ENCODE measurements around the gene GALK1. TPM values are rescaled to one million over a fixed set of nuclear protein-coding genes. Genes with fewer than 3 reads are reported as not detected.

The GALK1 gene
- polyA plus RNA-seq, 3 donors, result 44.8 to 108 (median 84.3) TPM

DNA sequence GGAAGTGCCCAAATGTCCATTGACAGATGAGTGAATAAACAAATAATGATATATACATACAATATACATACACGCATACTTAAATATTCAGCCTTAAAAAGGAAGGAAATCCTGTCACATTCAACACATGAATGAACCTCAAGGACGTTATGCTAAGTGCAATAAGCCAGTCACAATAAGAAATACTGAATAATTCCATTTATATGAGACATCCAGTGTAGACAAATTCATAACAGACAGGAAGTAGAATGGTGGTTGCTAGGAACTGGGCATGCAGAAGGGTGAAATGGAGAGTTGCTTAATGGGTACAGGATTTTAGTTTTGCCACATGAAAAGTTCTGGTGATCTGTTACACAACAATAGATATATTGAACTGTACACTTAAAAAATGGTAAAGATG lies 52.5 kb downstream of the GALK1 start:
- H3K4me3 Mint-ChIP-seq, result no peak overlapping the region
- Histone ChIP-seq H3K27me3 (ENCODE audit: control insufficient read depth in 2 of 2, insufficient read depth in 2 of 2, low read length in 2 of 2) (no peaks in the 10 kb centered on the region), H4K20me1 (ENCODE audit: insufficient read depth, low read length) (no peaks in the 10 kb centered on the region), H3K36me3 (replicated peaks in 1 of 2; ENCODE audit: control insufficient read depth in 1 of 2, insufficient read depth in 2 of 2, low read length in 2 of 2) (peaks cover 3 to 14% of the 10 kb centered on the region in 2 donors), H3K4me1 (ENCODE audit: control insufficient read depth in 1 of 2, insufficient read depth in 2 of 2, low read length in 2 of 2) (no peaks in the 10 kb centered on the region), H3K9ac (ENCODE audit: insufficient read depth, low read length, poor library complexity, severe bottlenecking) (no peak overlapping the region), H2AFZ (ENCODE audit: insufficient read depth, low read depth, low read length, poor library complexity, severe bottlenecking) (no peak overlapping the region), H3K4me3 (replicated peaks in 1 of 3; ENCODE audit: low read depth in 2 of 3, low read length in 3 of 3) (no peak overlapping the region), H3K79me2 (ENCODE audit: insufficient read depth, low read length) (no peaks in the 10 kb centered on the region), H3K27ac (ENCODE audit: low read depth in 1 of 2, low read length in 2 of 2) (no peak overlapping the region), H3K9me3 (replicated peaks in 1 of 2; ENCODE audit: control insufficient read depth in 1 of 2, insufficient read depth in 1 of 2, low read length in 2 of 2) (no peaks in the 10 kb centered on the region), H3K4me2 (replicated peaks; ENCODE audit: extremely low read depth, low read length, poor library complexity, severe bottlenecking) (no peak overlapping the region)
- no peak for DNase-seq
- H3K36me3 Mint-ChIP-seq, result peaks cover 14% of the 10 kb centered on the region in 2 donors
- H3K9me3 Mint-ChIP-seq, result no peaks in the 10 kb centered on the region
- intact Hi-C loops (cut with micrococcal nuclease), result no loop called here
- no CpG with 5 or more reads among the region's 2 CpGs for WGBS (ENCODE audit: insufficient coverage)
- H3K4me1 Mint-ChIP-seq, result peaks cover 2% of the 10 kb centered on the region
- H3K27ac Mint-ChIP-seq, result no peak overlapping the region
- peaks cover 4 to 15% (median 5%) of the 10 kb centered on the region in 3 donors for H3K27me3 Mint-ChIP-seq (ENCODE audit: low read depth in 3 of 3)
- TF ChIP-seq, protein P1, sequence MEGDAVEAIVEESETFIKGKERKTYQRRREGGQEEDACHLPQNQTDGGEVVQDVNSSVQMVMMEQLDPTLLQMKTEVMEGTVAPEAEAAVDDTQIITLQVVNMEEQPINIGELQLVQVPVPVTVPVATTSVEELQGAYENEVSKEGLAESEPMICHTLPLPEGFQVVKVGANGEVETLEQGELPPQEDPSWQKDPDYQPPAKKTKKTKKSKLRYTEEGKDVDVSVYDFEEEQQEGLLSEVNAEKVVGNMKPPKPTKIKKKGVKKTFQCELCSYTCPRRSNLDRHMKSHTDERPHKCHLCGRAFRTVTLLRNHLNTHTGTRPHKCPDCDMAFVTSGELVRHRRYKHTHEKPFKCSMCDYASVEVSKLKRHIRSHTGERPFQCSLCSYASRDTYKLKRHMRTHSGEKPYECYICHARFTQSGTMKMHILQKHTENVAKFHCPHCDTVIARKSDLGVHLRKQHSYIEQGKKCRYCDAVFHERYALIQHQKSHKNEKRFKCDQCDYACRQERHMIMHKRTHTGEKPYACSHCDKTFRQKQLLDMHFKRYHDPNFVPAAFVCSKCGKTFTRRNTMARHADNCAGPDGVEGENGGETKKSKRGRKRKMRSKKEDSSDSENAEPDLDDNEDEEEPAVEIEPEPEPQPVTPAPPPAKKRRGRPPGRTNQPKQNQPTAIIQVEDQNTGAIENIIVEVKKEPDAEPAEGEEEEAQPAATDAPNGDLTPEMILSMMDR (IDR thresholded peaks at IDR 0.05), result no peak

Other genes with a start within 250 kb of the GALK1 start
- gene CASKIN2, start 249.7 kb downstream of the GALK1 start, polyA plus RNA-seq, result under 1 TPM in 1 of 3 donors, not detected in 2; 0.33 TPM
- gene TSEN54, start 248.7 kb downstream of the GALK1 start, polyA plus RNA-seq, result 10 to 100 TPM; 10.3 to 13.6 (median 11.8) TPM
- gene LLGL2, start 239.5 kb downstream of the GALK1 start, polyA plus RNA-seq, result 1 to 10 TPM; 4.8 to 7.5 (median 5.5) TPM
- gene MYO15B, start 177.4 kb downstream of the GALK1 start, polyA plus RNA-seq, result 100 to 1,000 TPM in 1 of 3 donors, under 1 TPM in 2; 0.17 to 596 (median 0.62) TPM
- gene SMIM5, start 131.8 kb downstream of the GALK1 start, polyA plus RNA-seq, result 1 to 10 TPM in 1 of 3 donors, under 1 TPM in 2; 0.15 to 3.3 (median 0.43) TPM
- 10 to 100 TPM in 1 of 3 donors, 1 to 10 TPM in 2; 3.1 to 27.7 (median 4.4) TPM for gene RECQL5, start 98.0 kb downstream of the GALK1 start, polyA plus RNA-seq
- gene SAP30BP, start 97.9 kb downstream of the GALK1 start, polyA plus RNA-seq, result 100 to 1,000 TPM in 1 of 3 donors, 10 to 100 TPM in 2; 43.8 to 130 (median 61.6) TPM
- gene ITGB4, start 43.7 kb downstream of the GALK1 start, polyA plus RNA-seq, result under 1 TPM in 2 of 3 donors, not detected in 1; 0.09 to 0.82 TPM
- gene UNK, start 19.6 kb upstream of the GALK1 start, polyA plus RNA-seq, result 10 to 100 TPM in 1 of 3 donors, 1 to 10 TPM in 2; 6.3 to 12.9 (median 7.8) TPM
- gene UNC13D, start 79.2 kb upstream of the GALK1 start, polyA plus RNA-seq, result 100 to 1,000 TPM in 1 of 3 donors, 10 to 100 TPM in 2; 28.4 to 111 (median 53.3) TPM
- gene WBP2, start 90.1 kb upstream of the GALK1 start, polyA plus RNA-seq, result 10 to 100 TPM; 62.4 to 93.3 (median 67.9) TPM
- under 1 TPM in 1 of 3 donors, not detected in 2; 0.20 TPM for gene TRIM47, start 113.4 kb upstream of the GALK1 start, polyA plus RNA-seq
- 10 to 100 TPM in 1 of 3 donors, 1 to 10 TPM in 2; 5.6 to 10.4 (median 5.9) TPM for gene TRIM65, start 131.8 kb upstream of the GALK1 start, polyA plus RNA-seq
- 10 to 100 TPM; 27.8 to 44.1 (median 36.0) TPM for gene MRPL38, start 139.7 kb upstream of the GALK1 start, polyA plus RNA-seq
- gene FBF1, start 175.8 kb upstream of the GALK1 start, polyA plus RNA-seq, result 1 to 10 TPM in 1 of 3 donors, under 1 TPM in 2; 0.32 to 4.4 (median 0.62) TPM
- 10 to 100 TPM; 21.6 to 49.7 (median 49.2) TPM for gene ACOX1, start 214.0 kb upstream of the GALK1 start, polyA plus RNA-seq
- gene TEN1, start 214.0 kb upstream of the GALK1 start, polyA plus RNA-seq, result 10 to 100 TPM; 22.4 to 37.2 (median 31.3) TPM
- gene CDK3, start 235.7 kb upstream of the GALK1 start, polyA plus RNA-seq, result 10 to 100 TPM in 1 of 3 donors, not detected in 2; 25.5 TPM